Body of pancreas (tissue), 4 donors: ENCODE results near the gene OR51T1.

Source experiments
- POLR2A ChIP-seq, 3 donors: fragments of 450-650 bp; IDR thresholded peaks; one replicate each; pipeline ENCODE4 v1.6.1; 2016; ENCODE audit warnings: antibody characterized with exemption in 3 of 3, mild to moderate bottlenecking in 2 of 3
- TF ChIP-seq, protein P1 (sequence below), 7 experiments: fragments of 450-650 bp in 4 of 7; fragments of 200-600 bp in 3 of 7; sonication (generic) in 3 of 7; IDR thresholded peaks; one replicate each; pipeline ENCODE4 v1.5.1; 2016 to 2019; ENCODE audit warnings: antibody characterized with exemption in 7 of 7

DNA sequence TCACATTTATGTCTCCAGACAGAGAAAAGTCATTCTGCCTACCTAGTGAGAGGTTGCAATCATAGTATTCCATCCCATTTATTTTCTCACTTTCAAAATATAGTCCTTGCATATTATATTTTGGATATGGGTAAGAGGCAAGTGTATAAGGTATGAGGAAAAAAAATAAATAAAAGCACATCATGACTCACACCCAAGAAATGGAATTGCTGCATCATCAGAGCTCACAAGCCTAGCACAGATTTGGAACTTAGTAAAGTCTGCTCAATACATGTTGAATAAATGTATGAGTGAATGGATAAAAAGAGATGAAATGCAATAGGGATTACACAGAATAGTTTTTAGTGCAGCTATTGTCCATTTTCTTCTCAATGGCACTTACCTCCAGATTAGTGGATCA is 44.9 kb downstream of the OR51T1 start:
- TF ChIP-seq, protein P1, sequence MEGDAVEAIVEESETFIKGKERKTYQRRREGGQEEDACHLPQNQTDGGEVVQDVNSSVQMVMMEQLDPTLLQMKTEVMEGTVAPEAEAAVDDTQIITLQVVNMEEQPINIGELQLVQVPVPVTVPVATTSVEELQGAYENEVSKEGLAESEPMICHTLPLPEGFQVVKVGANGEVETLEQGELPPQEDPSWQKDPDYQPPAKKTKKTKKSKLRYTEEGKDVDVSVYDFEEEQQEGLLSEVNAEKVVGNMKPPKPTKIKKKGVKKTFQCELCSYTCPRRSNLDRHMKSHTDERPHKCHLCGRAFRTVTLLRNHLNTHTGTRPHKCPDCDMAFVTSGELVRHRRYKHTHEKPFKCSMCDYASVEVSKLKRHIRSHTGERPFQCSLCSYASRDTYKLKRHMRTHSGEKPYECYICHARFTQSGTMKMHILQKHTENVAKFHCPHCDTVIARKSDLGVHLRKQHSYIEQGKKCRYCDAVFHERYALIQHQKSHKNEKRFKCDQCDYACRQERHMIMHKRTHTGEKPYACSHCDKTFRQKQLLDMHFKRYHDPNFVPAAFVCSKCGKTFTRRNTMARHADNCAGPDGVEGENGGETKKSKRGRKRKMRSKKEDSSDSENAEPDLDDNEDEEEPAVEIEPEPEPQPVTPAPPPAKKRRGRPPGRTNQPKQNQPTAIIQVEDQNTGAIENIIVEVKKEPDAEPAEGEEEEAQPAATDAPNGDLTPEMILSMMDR (IDR thresholded peaks at IDR 0.05) = no peak
- no peak for TF ChIP-seq POLR2A (IDR thresholded peaks at IDR 0.05)
